Measurements from ENCODE around the gene CRIM1.

Gene CRIM1

DNA sequence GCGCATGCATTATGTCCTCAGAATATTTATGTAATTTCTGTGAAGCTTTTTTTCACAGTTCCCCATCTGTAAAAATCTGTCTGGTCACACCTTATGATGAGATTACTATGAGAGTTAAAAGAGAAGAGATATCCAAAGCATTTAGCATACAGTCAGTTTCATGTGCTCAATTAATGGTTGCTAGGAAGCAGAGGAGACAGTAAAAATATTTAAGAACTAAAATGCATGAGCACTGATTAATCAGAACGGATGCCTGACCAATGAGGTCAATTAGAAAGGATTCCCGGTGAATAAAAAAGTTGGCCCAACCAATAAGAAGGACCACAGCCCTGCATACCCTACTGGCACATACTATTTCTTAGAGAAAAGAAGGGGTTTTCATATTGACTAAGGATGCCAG, 12.0 kb upstream of the CRIM1 start:
- H2AK5ac ChIP-seq (ENCODE audit: low read depth, low read length) = no peak overlapping the region
- H3K14ac ChIP-seq (ENCODE audit: low read length) = no peak overlapping the region
- no peak overlapping the region for H3K4me2 ChIP-seq (ENCODE audit: insufficient read depth, low read length, poor library complexity, severe bottlenecking)
- H4K8ac ChIP-seq (ENCODE audit: low read depth, low read length) = no peak overlapping the region
- H2BK120ac ChIP-seq (ENCODE audit: low read depth, low read length) = no peak overlapping the region
- no peak overlapping the region for H2BK12ac ChIP-seq (ENCODE audit: low read length)
- H3K27ac ChIP-seq (replicated peaks; ENCODE audit: low read length) = no peak overlapping the region
- no peak overlapping the region for H3K23ac ChIP-seq (ENCODE audit: low read depth, low read length, poor library complexity)
- H3K18ac ChIP-seq (ENCODE audit: low read length) = no peak overlapping the region
- whole genome bisulfite sequencing, 2 donors (ENCODE audit: extremely low coverage in 2 of 2, insufficient read length in 2 of 2, insufficient replicate concordance in 1 of 2) = no CpG with 5 or more reads among the region's 3 CpGs
- H3K4me3 ChIP-seq (ENCODE audit: low read length in 2 of 2) = no peak overlapping the region
- no peaks in the 10 kb centered on the region for H3K9me3 ChIP-seq (replicated peaks in 1 of 2; ENCODE audit: control insufficient read depth in 2 of 2, insufficient read depth in 1 of 2, low read depth in 1 of 2, low read length in 2 of 2)
- H3K36me3 ChIP-seq (replicated peaks in 1 of 2; ENCODE audit: control insufficient read depth in 2 of 2, insufficient read depth in 2 of 2, low read length in 2 of 2) = no peaks in the 10 kb centered on the region
- peaks cover 0 to 3% (median 0%) of the 10 kb centered on the region in 3 experiments for H3K27me3 ChIP-seq (ENCODE audit: control insufficient read depth in 3 of 3, insufficient read depth in 3 of 3, low read depth in 1 of 3, low read length in 3 of 3)
- H3K9ac ChIP-seq (ENCODE audit: low read depth, low read length, poor library complexity) = no peak overlapping the region
- H2BK5ac ChIP-seq (ENCODE audit: low read length) = no peak overlapping the region
- H4K91ac ChIP-seq (ENCODE audit: low read depth, low read length, poor library complexity) = no peak overlapping the region
- no peak overlapping the region for H2AFZ ChIP-seq (ENCODE audit: low read length)
- H2BK15ac ChIP-seq (ENCODE audit: low read length) = no peak overlapping the region
- no peak for DNase-seq (ENCODE audit: low spot score)
- H3K4me1 ChIP-seq (ENCODE audit: control insufficient read depth in 2 of 2, insufficient read depth in 1 of 2, low read depth in 1 of 2, low read length in 2 of 2) = no peaks in the 10 kb centered on the region
- H3K4ac ChIP-seq (ENCODE audit: low read length) = no peak overlapping the region
- H3K79me1 ChIP-seq (ENCODE audit: low read depth, low read length) = no peaks in the 10 kb centered on the region

DNA sequence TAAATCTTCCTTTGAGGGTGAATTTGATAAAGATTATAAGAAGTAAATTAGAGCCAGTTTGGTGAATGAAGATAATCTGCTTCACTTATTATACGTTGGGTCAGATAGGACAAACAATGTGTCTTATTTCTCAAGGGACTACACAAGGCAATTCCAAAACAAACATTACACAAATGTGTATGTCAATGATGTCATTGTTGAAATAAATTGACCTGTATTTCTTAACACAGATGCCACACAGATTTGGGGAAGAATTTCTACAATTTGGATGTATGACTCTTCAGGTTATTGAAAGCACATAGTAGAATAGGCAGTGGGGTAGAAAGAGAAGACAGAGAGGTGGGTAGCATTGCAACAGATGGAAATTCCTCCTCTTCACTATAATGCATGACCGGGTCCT, 6.9 kb upstream of the CRIM1 start:
- Histone ChIP-seq H3K9ac (ENCODE audit: low read depth, low read length, poor library complexity) (no peak overlapping the region), H2BK15ac (ENCODE audit: low read length) (no peak overlapping the region), H4K8ac (ENCODE audit: low read depth, low read length) (no peak overlapping the region), H3K79me1 (ENCODE audit: low read depth, low read length) (no peaks in the 10 kb centered on the region), H2AFZ (ENCODE audit: low read length) (no peak overlapping the region), H3K14ac (ENCODE audit: low read length) (no peak overlapping the region), H3K18ac (ENCODE audit: low read length) (no peak overlapping the region), H3K36me3 (replicated peaks in 1 of 2; ENCODE audit: control insufficient read depth in 2 of 2, insufficient read depth in 2 of 2, low read length in 2 of 2) (no peaks in the 10 kb centered on the region), H3K27ac (replicated peaks; ENCODE audit: low read length) (no peak overlapping the region), H3K4ac (ENCODE audit: low read length) (no peak overlapping the region), H2BK12ac (ENCODE audit: low read length) (no peak overlapping the region), H3K4me3 (ENCODE audit: low read length in 2 of 2) (no peak overlapping the region), H2BK5ac (ENCODE audit: low read length) (no peak overlapping the region), H4K91ac (ENCODE audit: low read depth, low read length, poor library complexity) (no peak overlapping the region), H2AK5ac (ENCODE audit: low read depth, low read length) (no peak overlapping the region), H3K9me3 (replicated peaks in 1 of 2; ENCODE audit: control insufficient read depth in 2 of 2, insufficient read depth in 1 of 2, low read depth in 1 of 2, low read length in 2 of 2) (no peaks in the 10 kb centered on the region), H3K23ac (ENCODE audit: low read depth, low read length, poor library complexity) (no peak overlapping the region), H2BK120ac (ENCODE audit: low read depth, low read length) (no peak overlapping the region), H3K4me1 (ENCODE audit: control insufficient read depth in 2 of 2, insufficient read depth in 1 of 2, low read depth in 1 of 2, low read length in 2 of 2) (no peaks in the 10 kb centered on the region), H3K4me2 (ENCODE audit: insufficient read depth, low read length, poor library complexity, severe bottlenecking) (no peak overlapping the region), H3K27me3 (ENCODE audit: control insufficient read depth in 3 of 3, insufficient read depth in 3 of 3, low read depth in 1 of 3, low read length in 3 of 3) (peaks cover 0 to 3% (median 0%) of the 10 kb centered on the region in 3 experiments)
- WGBS, 2 donors (ENCODE audit: extremely low coverage in 2 of 2, insufficient read length in 2 of 2, insufficient replicate concordance in 1 of 2) = no CpG with 5 or more reads among the region's 2 CpGs
- no peak for DNase-seq (ENCODE audit: low spot score)

DNA sequence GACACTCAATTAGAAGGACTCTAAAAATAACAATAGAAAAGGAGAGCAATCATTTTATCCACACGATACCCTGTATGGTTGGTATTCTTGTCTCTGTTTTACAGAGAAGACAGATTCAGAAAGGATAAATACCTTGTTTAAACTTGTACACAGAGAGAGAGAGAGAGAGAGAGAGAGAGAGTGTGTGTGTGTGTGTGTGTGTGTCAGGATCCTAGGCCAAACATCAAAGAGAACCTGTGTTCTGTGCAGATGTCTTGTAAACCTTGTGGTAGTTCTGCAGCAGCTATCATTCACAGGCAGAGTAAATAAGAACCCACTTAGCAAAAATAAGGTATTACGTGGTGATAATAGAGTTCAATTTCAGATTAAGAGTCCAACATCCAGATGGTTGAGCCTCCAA, 4.3 kb upstream of the CRIM1 start:
- Histone ChIP-seq H2BK15ac (ENCODE audit: low read length) (no peak overlapping the region), H2AK5ac (ENCODE audit: low read depth, low read length) (no peak overlapping the region), H3K4me1 (ENCODE audit: control insufficient read depth in 2 of 2, insufficient read depth in 1 of 2, low read depth in 1 of 2, low read length in 2 of 2) (no peaks in the 10 kb centered on the region), H2BK5ac (ENCODE audit: low read length) (no peak overlapping the region), H2BK120ac (ENCODE audit: low read depth, low read length) (no peak overlapping the region), H2AFZ (ENCODE audit: low read length) (no peak overlapping the region), H3K18ac (ENCODE audit: low read length) (no peak overlapping the region), H3K36me3 (replicated peaks in 1 of 2; ENCODE audit: control insufficient read depth in 2 of 2, insufficient read depth in 2 of 2, low read length in 2 of 2) (no peaks in the 10 kb centered on the region), H3K9me3 (replicated peaks in 1 of 2; ENCODE audit: control insufficient read depth in 2 of 2, insufficient read depth in 1 of 2, low read depth in 1 of 2, low read length in 2 of 2) (no peaks in the 10 kb centered on the region), H3K27me3 (ENCODE audit: control insufficient read depth in 3 of 3, insufficient read depth in 3 of 3, low read depth in 1 of 3, low read length in 3 of 3) (peaks cover 0 to 4% (median 0%) of the 10 kb centered on the region in 3 experiments), H4K91ac (ENCODE audit: low read depth, low read length, poor library complexity) (no peak overlapping the region), H2BK12ac (ENCODE audit: low read length) (no peak overlapping the region), H3K4me2 (ENCODE audit: insufficient read depth, low read length, poor library complexity, severe bottlenecking) (no peak overlapping the region), H3K4ac (ENCODE audit: low read length) (no peak overlapping the region), H3K4me3 (ENCODE audit: low read length in 2 of 2) (no peak overlapping the region), H3K27ac (replicated peaks; ENCODE audit: low read length) (no peak overlapping the region), H3K9ac (ENCODE audit: low read depth, low read length, poor library complexity) (no peak overlapping the region), H3K79me1 (ENCODE audit: low read depth, low read length) (peaks cover 3% of the 10 kb centered on the region), H3K14ac (ENCODE audit: low read length) (no peak overlapping the region), H4K8ac (ENCODE audit: low read depth, low read length) (no peak overlapping the region), H3K23ac (ENCODE audit: low read depth, low read length, poor library complexity) (no peak overlapping the region)
- no CpG with 5 or more reads among the region's 2 CpGs for WGBS, 2 donors (ENCODE audit: extremely low coverage in 2 of 2, insufficient read length in 2 of 2, insufficient replicate concordance in 1 of 2)
- no peak for DNase-seq (ENCODE audit: low spot score)

DNA sequence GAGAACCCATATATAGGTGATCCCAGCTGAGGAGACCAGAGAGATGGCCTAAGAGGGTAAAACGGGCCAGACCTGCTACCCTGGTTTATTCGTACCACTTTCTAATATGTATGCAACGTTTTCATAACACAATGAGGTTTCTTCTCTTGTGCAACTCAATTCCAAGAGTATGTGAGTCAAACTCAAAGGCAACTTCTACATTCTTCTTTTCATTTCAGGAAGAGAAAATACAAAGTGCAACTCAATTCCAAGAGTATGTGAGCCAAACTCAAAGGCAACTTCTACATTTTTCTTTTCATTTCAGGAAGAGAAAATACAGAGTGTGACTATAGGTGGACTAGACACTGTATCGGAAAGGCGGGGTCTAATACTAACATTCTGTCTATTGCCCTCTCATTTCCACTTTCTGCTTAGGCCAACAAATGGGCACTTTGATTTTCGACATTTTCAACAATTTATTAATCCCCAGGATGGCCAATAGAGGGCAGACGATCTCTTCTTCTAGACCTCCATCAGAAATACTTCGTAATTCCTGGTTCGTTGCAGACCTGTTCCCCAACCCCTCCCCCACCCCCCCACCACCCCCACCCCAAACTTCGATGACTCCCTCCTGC, 3.7 kb upstream of the CRIM1 start:
- Histone ChIP-seq H2BK12ac (ENCODE audit: low read length) (no peak overlapping the region), H3K79me1 (ENCODE audit: low read depth, low read length) (peaks cover 4% of the 10 kb centered on the region), H3K27me3 (ENCODE audit: control insufficient read depth in 3 of 3, insufficient read depth in 3 of 3, low read depth in 1 of 3, low read length in 3 of 3) (peaks cover 0 to 4% (median 0%) of the 10 kb centered on the region in 3 experiments), H2AFZ (ENCODE audit: low read length) (no peak overlapping the region), H3K23ac (ENCODE audit: low read depth, low read length, poor library complexity) (no peak overlapping the region), H3K4me1 (ENCODE audit: control insufficient read depth in 2 of 2, insufficient read depth in 1 of 2, low read depth in 1 of 2, low read length in 2 of 2) (no peaks in the 10 kb centered on the region), H4K91ac (ENCODE audit: low read depth, low read length, poor library complexity) (no peak overlapping the region), H3K4me2 (ENCODE audit: insufficient read depth, low read length, poor library complexity, severe bottlenecking) (no peak overlapping the region), H2BK120ac (ENCODE audit: low read depth, low read length) (no peak overlapping the region), H3K4ac (ENCODE audit: low read length) (no peak overlapping the region), H2AK5ac (ENCODE audit: low read depth, low read length) (no peak overlapping the region), H2BK15ac (ENCODE audit: low read length) (no peak overlapping the region), H3K4me3 (ENCODE audit: low read length in 2 of 2) (no peak overlapping the region), H3K36me3 (replicated peaks in 1 of 2; ENCODE audit: control insufficient read depth in 2 of 2, insufficient read depth in 2 of 2, low read length in 2 of 2) (no peaks in the 10 kb centered on the region), H3K14ac (ENCODE audit: low read length) (no peak overlapping the region), H4K8ac (ENCODE audit: low read depth, low read length) (no peak overlapping the region), H3K27ac (replicated peaks; ENCODE audit: low read length) (no peak overlapping the region), H3K9ac (ENCODE audit: low read depth, low read length, poor library complexity) (no peak overlapping the region), H3K18ac (ENCODE audit: low read length) (no peak overlapping the region), H2BK5ac (ENCODE audit: low read length) (no peak overlapping the region), H3K9me3 (replicated peaks in 1 of 2; ENCODE audit: control insufficient read depth in 2 of 2, insufficient read depth in 1 of 2, low read depth in 1 of 2, low read length in 2 of 2) (no peaks in the 10 kb centered on the region)
- DNase-seq (ENCODE audit: low spot score) = no peak
- WGBS, 2 donors (ENCODE audit: extremely low coverage in 2 of 2, insufficient read length in 2 of 2, insufficient replicate concordance in 1 of 2) = no CpG with 5 or more reads among the region's 10 CpGs
